ENCODE data around the gene SYT15. TPM values are rescaled to one million over a fixed set of nuclear protein-coding genes. Genes with fewer than 3 reads are reported as not detected.

SYT15 gene
- total and polyA plus RNA-seq, 2 of the 13 experiments (the other 11 are each of a cell fraction or from before 2014, with no cell fraction given) = 0.24 to 0.38 TPM

DNA sequence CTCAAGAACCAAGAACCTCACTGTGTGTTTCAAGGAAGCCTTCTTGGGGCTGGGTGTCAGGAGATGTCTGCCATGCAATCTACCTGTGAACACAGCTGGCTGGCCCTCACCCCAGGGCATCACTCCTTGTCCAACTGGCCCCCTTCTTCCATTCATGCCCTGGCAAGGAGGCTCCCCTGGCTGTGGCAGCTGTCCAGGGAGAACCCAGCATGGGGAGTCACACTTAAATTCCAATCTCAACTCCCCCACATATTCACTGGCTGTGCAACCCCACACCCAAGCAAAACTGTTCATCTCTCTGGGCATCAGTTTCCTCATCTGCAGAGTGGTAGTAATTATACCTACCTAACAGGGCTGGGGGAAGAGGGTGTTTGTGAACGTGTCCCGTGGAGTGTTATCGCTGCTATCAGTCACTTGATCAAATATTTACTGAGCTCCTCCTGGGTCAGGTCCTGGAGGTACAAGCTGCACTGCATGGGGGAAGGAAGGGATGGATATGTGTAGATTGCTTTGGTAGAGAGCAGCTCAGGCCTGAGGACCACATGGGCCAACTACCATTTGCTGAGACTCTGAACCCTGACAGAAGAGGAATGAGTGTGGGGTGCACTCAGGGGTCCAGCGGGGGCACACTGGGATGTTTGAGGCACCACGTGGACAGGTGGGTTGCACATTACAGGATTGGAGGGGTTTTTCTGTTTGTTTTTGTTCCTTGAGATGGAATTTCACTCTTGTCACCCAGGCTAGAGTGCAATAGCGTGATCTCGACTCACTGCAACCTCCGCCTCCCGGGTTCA lies 20.3 kb upstream of the SYT15 start (continued):
- TF ChIP-seq, protein P1, sequence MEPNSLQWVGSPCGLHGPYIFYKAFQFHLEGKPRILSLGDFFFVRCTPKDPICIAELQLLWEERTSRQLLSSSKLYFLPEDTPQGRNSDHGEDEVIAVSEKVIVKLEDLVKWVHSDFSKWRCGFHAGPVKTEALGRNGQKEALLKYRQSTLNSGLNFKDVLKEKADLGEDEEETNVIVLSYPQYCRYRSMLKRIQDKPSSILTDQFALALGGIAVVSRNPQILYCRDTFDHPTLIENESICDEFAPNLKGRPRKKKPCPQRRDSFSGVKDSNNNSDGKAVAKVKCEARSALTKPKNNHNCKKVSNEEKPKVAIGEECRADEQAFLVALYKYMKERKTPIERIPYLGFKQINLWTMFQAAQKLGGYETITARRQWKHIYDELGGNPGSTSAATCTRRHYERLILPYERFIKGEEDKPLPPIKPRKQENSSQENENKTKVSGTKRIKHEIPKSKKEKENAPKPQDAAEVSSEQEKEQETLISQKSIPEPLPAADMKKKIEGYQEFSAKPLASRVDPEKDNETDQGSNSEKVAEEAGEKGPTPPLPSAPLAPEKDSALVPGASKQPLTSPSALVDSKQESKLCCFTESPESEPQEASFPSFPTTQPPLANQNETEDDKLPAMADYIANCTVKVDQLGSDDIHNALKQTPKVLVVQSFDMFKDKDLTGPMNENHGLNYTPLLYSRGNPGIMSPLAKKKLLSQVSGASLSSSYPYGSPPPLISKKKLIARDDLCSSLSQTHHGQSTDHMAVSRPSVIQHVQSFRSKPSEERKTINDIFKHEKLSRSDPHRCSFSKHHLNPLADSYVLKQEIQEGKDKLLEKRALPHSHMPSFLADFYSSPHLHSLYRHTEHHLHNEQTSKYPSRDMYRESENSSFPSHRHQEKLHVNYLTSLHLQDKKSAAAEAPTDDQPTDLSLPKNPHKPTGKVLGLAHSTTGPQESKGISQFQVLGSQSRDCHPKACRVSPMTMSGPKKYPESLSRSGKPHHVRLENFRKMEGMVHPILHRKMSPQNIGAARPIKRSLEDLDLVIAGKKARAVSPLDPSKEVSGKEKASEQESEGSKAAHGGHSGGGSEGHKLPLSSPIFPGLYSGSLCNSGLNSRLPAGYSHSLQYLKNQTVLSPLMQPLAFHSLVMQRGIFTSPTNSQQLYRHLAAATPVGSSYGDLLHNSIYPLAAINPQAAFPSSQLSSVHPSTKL (CRISPR knock-in tag; IDR thresholded peaks at IDR 0.05) = no peak
- peak; percentile 30; the same call in 1 of the 2 replicates for TF ChIP-seq HHEX (CRISPR knock-in tag; IDR thresholded peaks at IDR 0.05)
- no peak for TF ChIP-seq ZNF350 (CRISPR knock-in tag; IDR thresholded peaks at IDR 0.05; ENCODE audit: borderline replicate concordance, low read depth)
- no peak for TF ChIP-seq MED8 (CRISPR knock-in tag; IDR thresholded peaks at IDR 0.05; ENCODE audit: insufficient replicate concordance)
- TF ChIP-seq YY1 (IDR thresholded peaks at IDR 0.05; ENCODE audit: insufficient read depth, insufficient replicate concordance, low read depth, low read length) = no peak
- TF ChIP-seq, protein P2, sequence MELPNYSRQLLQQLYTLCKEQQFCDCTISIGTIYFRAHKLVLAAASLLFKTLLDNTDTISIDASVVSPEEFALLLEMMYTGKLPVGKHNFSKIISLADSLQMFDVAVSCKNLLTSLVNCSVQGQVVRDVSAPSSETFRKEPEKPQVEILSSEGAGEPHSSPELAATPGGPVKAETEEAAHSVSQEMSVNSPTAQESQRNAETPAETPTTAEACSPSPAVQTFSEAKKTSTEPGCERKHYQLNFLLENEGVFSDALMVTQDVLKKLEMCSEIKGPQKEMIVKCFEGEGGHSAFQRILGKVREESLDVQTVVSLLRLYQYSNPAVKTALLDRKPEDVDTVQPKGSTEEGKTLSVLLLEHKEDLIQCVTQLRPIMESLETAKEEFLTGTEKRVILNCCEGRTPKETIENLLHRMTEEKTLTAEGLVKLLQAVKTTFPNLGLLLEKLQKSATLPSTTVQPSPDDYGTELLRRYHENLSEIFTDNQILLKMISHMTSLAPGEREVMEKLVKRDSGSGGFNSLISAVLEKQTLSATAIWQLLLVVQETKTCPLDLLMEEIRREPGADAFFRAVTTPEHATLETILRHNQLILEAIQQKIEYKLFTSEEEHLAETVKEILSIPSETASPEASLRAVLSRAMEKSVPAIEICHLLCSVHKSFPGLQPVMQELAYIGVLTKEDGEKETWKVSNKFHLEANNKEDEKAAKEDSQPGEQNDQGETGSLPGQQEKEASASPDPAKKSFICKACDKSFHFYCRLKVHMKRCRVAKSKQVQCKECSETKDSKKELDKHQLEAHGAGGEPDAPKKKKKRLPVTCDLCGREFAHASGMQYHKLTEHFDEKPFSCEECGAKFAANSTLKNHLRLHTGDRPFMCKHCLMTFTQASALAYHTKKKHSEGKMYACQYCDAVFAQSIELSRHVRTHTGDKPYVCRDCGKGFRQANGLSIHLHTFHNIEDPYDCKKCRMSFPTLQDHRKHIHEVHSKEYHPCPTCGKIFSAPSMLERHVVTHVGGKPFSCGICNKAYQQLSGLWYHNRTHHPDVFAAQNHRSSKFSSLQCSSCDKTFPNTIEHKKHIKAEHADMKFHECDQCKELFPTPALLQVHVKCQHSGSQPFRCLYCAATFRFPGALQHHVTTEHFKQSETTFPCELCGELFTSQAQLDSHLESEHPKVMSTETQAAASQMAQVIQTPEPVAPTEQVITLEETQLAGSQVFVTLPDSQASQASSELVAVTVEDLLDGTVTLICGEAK (IDR thresholded peaks at IDR 0.05) = no peak
- TF ChIP-seq, protein P2 (CRISPR knock-in tag; IDR thresholded peaks at IDR 0.05) = no peak
- no peak for TF ChIP-seq ZC3H13 (CRISPR knock-in tag; IDR thresholded peaks at IDR 0.05)
- TF ChIP-seq ZNF235 (CRISPR knock-in tag; IDR thresholded peaks at IDR 0.05; ENCODE audit: borderline replicate concordance) = no peak
- TF ChIP-seq ZSCAN25 (CRISPR knock-in tag; IDR thresholded peaks at IDR 0.05) = peak; percentile 77; the same call in 1 of the 2 replicates
- TF ChIP-seq ZNF790 (CRISPR knock-in tag; IDR thresholded peaks at IDR 0.05; ENCODE audit: borderline replicate concordance) = no peak
- no peak for TF ChIP-seq POLR2AphosphoS2 (IDR thresholded peaks at IDR 0.05; ENCODE audit: low read depth, low read length)
- no peak for TF ChIP-seq NAIF1 (CRISPR knock-in tag; IDR thresholded peaks at IDR 0.05; ENCODE audit: borderline replicate concordance)
- TF ChIP-seq, protein P3, sequence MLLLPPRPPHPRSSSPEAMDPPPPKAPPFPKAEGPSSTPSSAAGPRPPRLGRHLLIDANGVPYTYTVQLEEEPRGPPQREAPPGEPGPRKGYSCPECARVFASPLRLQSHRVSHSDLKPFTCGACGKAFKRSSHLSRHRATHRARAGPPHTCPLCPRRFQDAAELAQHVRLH (CRISPR knock-in tag; IDR thresholded peaks at IDR 0.05; ENCODE audit: borderline replicate concordance, low read depth) = no peak
- TF ChIP-seq ZBTB8A (CRISPR knock-in tag; IDR thresholded peaks at IDR 0.05; ENCODE audit: borderline replicate concordance, low read depth) = no peak
- no peak for TF ChIP-seq ZBTB1 (CRISPR knock-in tag; IDR thresholded peaks at IDR 0.05; ENCODE audit: borderline replicate concordance)
